ENCODE data around the gene ASMT.

Gene ASMT

GRCh38 chrX:1595711-1596060, 19.2 kb upstream of the ASMT start:
- TF ChIP-seq FOXP2 (optimal IDR thresholded peaks at IDR 0.05; ENCODE audit: borderline replicate concordance, extremely low read depth, extremely low read length, insufficient read depth) (no peak), SIN3A (IDR thresholded peaks at IDR 0.05; ENCODE audit: borderline replicate concordance, insufficient read depth, low read length) (no peak), TAF1 (IDR thresholded peaks at IDR 0.05; ENCODE audit: borderline replicate concordance, insufficient read depth, low read length) (no peak), POLR2AphosphoS5 (IDR thresholded peaks at IDR 0.05; ENCODE audit: low read depth, low read length) (no peak)
- TF ChIP-seq, protein P1, sequence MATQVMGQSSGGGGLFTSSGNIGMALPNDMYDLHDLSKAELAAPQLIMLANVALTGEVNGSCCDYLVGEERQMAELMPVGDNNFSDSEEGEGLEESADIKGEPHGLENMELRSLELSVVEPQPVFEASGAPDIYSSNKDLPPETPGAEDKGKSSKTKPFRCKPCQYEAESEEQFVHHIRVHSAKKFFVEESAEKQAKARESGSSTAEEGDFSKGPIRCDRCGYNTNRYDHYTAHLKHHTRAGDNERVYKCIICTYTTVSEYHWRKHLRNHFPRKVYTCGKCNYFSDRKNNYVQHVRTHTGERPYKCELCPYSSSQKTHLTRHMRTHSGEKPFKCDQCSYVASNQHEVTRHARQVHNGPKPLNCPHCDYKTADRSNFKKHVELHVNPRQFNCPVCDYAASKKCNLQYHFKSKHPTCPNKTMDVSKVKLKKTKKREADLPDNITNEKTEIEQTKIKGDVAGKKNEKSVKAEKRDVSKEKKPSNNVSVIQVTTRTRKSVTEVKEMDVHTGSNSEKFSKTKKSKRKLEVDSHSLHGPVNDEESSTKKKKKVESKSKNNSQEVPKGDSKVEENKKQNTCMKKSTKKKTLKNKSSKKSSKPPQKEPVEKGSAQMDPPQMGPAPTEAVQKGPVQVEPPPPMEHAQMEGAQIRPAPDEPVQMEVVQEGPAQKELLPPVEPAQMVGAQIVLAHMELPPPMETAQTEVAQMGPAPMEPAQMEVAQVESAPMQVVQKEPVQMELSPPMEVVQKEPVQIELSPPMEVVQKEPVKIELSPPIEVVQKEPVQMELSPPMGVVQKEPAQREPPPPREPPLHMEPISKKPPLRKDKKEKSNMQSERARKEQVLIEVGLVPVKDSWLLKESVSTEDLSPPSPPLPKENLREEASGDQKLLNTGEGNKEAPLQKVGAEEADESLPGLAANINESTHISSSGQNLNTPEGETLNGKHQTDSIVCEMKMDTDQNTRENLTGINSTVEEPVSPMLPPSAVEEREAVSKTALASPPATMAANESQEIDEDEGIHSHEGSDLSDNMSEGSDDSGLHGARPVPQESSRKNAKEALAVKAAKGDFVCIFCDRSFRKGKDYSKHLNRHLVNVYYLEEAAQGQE (IDR thresholded peaks at IDR 0.05; ENCODE audit: insufficient read depth in 1 of 2, low read depth in 2 of 2, low read length in 2 of 2), result no peak

GRCh38 chrX:1596676-1597344, 18.0 kb upstream of the ASMT start:
- TF ChIP-seq SIN3A (IDR thresholded peaks at IDR 0.05; ENCODE audit: borderline replicate concordance, insufficient read depth, low read length) (no peak), POLR2AphosphoS5 (IDR thresholded peaks at IDR 0.05; ENCODE audit: low read depth, low read length) (no peak), FOXP2 (optimal IDR thresholded peaks at IDR 0.05; ENCODE audit: borderline replicate concordance, extremely low read depth, extremely low read length, insufficient read depth) (no peak), TAF1 (IDR thresholded peaks at IDR 0.05; ENCODE audit: borderline replicate concordance, insufficient read depth, low read length) (no peak)
- TF ChIP-seq, protein P1 (IDR thresholded peaks at IDR 0.05; ENCODE audit: insufficient read depth in 1 of 2, low read depth in 2 of 2, low read length in 2 of 2), result no peak

DNA sequence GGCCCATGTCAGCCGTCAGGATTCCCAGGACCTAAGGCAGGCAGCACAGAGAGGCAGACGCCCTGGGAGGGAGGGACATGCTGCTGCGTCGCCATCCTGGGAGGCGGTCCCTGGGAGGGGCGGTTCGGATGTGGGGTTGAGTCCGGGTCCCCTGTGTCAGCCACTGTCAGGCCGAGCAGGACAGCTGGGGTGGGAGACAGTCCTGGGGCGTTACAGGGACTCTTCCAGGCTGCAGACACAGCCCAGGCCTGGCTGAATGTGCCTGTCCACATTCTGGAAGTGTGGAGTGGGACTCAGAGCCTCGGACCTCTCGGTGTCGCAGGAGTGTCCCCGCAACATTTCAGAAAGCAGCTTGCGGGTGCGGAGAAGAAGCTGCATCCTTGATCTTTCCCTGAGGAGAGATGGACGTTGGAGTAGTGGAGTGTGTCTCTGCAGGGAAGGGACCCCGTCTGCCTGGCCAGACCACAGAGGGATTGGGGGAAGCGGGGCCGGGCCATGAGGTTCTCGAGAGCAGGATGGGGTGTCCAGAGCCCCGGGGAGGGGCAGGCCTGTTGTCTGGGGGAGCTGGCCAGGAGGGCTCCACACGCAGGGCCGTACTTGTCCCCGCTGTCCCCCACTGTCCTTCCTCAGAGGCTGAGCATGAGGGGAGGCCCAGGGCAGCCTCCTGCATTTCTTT, 17.4 kb upstream of the ASMT start:
- TF ChIP-seq TAF1 (IDR thresholded peaks at IDR 0.05; ENCODE audit: borderline replicate concordance, insufficient read depth, low read length) (no peak), SIN3A (IDR thresholded peaks at IDR 0.05; ENCODE audit: borderline replicate concordance, insufficient read depth, low read length) (no peak), FOXP2 (optimal IDR thresholded peaks at IDR 0.05; ENCODE audit: borderline replicate concordance, extremely low read depth, extremely low read length, insufficient read depth) (no peak), POLR2AphosphoS5 (IDR thresholded peaks at IDR 0.05; ENCODE audit: low read depth, low read length) (no peak)
- TF ChIP-seq, protein P1 (IDR thresholded peaks at IDR 0.05; ENCODE audit: insufficient read depth in 1 of 2, low read depth in 2 of 2, low read length in 2 of 2), result no peak

GRCh38 chrX:1598021-1598875, 16.6 kb upstream of the ASMT start:
- no peak for TF ChIP-seq SIN3A (IDR thresholded peaks at IDR 0.05; ENCODE audit: borderline replicate concordance, insufficient read depth, low read length)

GRCh38 chrX:1598876-1599790, 15.7 kb upstream of the ASMT start:
- TF ChIP-seq POLR2AphosphoS5 (IDR thresholded peaks at IDR 0.05; ENCODE audit: low read depth, low read length) (no peak), FOXP2 (optimal IDR thresholded peaks at IDR 0.05; ENCODE audit: borderline replicate concordance, extremely low read depth, extremely low read length, insufficient read depth) (no peak), TAF1 (IDR thresholded peaks at IDR 0.05; ENCODE audit: borderline replicate concordance, insufficient read depth, low read length) (no peak), SIN3A (IDR thresholded peaks at IDR 0.05; ENCODE audit: borderline replicate concordance, insufficient read depth, low read length) (no peak)
- TF ChIP-seq, protein P1 (IDR thresholded peaks at IDR 0.05; ENCODE audit: insufficient read depth in 1 of 2, low read depth in 2 of 2, low read length in 2 of 2), result no peak
